ENCODE measurements around the gene SPOP.

Gene SPOP

GRCh38 chr17:49692751-49693150, 14.9 kb upstream of the SPOP start:
- FAIRE-seq: no peak
- DNase-seq (ENCODE audit: insufficient read length): no peak
- TF ChIP-seq TAF1 (IDR thresholded peaks at IDR 0.05; ENCODE audit: borderline replicate concordance, low read depth, low read length) (no peak), POLR2AphosphoS5 (IDR thresholded peaks at IDR 0.05; ENCODE audit: low read depth, low read length) (no peak), POLR2A (IDR thresholded peaks at IDR 0.05; ENCODE audit: low read depth, low read length) (no peak)

GRCh38 chr17:49691677-49692191, 13.8 kb upstream of the SPOP start:
- TF ChIP-seq POLR2A (IDR thresholded peaks at IDR 0.05; ENCODE audit: low read depth, low read length): no peak
- TF ChIP-seq TAF1 (IDR thresholded peaks at IDR 0.05; ENCODE audit: borderline replicate concordance, low read depth, low read length): no peak
- no peak for TF ChIP-seq POLR2AphosphoS5 (IDR thresholded peaks at IDR 0.05; ENCODE audit: low read depth, low read length)
- DNase-seq (ENCODE audit: insufficient read length) (no peak), FAIRE-seq (no peak)

DNA sequence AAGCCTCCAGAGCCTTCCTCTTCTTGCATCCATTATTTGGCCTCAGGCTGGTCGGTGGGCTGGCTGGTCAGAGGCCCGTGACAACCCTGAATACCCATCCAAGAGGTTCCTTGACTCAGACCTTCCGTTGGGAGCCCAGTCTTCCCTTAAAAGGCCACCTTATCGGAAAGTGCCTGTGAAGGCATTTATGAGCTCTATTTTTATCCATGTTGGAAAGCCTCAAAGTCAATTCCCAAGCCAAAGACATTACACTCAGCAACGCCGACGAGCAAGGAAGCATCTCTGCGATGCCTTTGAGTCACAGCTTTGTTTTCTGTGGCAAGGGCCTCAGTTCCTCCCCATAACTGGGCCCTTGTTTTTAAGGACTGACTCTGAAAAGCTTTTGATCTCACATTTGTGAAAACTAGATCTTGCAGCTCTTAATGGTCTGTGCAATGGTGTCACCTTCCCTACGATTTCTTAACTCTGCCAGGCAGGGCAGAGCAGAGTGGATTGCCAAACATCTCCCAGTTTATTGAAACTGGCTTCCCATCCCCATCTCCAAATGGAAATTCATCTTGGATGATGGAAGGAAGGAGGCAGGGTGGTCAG, 13.3 kb upstream of the SPOP start:
- FAIRE-seq (no peak), DNase-seq (ENCODE audit: insufficient read length) (no peak)
- TF ChIP-seq POLR2AphosphoS5 (IDR thresholded peaks at IDR 0.05; ENCODE audit: low read depth, low read length) (no peak), TAF1 (IDR thresholded peaks at IDR 0.05; ENCODE audit: borderline replicate concordance, low read depth, low read length) (no peak), POLR2A (IDR thresholded peaks at IDR 0.05; ENCODE audit: low read depth, low read length) (no peak)

DNA sequence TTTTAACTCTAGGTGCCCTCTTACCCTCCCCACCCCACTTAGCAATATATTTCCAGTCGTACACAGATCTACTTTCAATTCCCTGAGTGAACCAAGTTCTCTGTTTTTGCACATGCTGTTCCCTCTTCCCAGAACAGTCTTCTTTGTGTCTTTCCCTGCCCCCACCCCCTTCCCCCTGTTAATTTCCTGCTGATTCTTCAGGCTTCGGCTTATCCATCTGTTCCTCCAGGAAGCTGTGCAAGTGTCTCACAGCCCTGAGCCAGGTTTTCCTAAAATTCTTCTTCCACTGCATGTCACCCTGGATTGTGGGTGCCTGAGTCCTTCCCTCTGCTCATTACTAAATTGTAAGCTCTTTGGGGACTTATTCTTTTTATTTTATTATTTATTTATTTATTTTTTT, 12.4 kb upstream of the SPOP start:
- FAIRE-seq: no peak
- no peak for TF ChIP-seq POLR2AphosphoS5 (IDR thresholded peaks at IDR 0.05; ENCODE audit: low read depth, low read length)
- no peak for TF ChIP-seq TAF1 (IDR thresholded peaks at IDR 0.05; ENCODE audit: borderline replicate concordance, low read depth, low read length)
- no peak for TF ChIP-seq POLR2A (IDR thresholded peaks at IDR 0.05; ENCODE audit: low read depth, low read length)
- DNase-seq (ENCODE audit: insufficient read length): no peak

DNA sequence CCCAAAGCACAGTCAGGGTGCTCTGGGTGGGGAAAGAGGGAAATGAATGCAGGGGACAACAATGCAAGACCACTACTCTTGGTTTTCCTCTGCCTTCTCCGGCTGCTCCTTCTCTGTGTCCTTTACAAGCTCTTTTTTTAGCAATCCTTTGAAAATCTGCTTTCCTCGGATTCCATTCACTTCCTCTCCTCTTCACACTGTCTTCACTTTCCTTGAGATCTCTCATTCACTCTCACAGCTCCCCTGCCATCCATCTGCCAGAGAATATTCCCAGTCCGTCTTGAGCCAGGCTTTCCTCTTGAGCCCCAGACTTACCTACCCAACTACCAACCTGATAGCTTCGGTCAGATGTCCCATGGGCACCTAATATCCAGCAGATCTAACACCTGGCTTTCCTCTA, 11.0 kb upstream of the SPOP start:
- DNase-seq (ENCODE audit: insufficient read length) (no peak), FAIRE-seq (no peak)
- TF ChIP-seq POLR2AphosphoS5 (IDR thresholded peaks at IDR 0.05; ENCODE audit: low read depth, low read length) (no peak), POLR2A (IDR thresholded peaks at IDR 0.05; ENCODE audit: low read depth, low read length) (no peak), TAF1 (IDR thresholded peaks at IDR 0.05; ENCODE audit: borderline replicate concordance, low read depth, low read length) (no peak)

DNA sequence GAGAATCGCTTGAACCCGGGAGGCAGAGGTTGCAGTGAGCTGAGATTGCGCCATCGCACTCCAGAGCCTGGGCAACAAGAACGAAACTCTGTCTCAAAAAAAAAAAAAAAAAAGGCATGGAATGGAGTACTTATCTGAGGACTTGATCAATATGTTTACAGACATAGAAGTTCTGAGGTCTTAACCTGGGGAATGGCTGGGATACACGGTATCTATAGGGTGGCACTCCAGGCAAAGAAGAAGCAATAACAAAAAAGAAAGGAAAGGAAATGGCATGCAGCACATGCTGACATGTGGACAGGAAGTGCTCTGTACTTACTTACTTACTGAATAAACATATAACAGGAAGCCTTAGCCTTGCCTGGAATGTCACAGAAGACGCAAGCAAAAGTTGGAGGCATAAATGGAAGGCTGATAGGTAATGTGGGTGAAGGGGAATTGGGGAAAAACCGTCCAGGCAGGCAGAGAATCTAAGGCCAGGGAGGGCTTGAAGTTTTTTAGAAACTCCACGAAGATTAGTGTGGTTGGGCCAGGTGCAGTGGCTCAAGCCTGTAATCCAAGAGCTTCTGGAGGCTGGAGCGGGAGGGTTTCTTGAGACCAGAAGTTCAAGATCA, 10.1 kb upstream of the SPOP start:
- TF ChIP-seq TAF1 (IDR thresholded peaks at IDR 0.05; ENCODE audit: borderline replicate concordance, low read depth, low read length) (no peak), POLR2AphosphoS5 (IDR thresholded peaks at IDR 0.05; ENCODE audit: low read depth, low read length) (no peak), POLR2A (IDR thresholded peaks at IDR 0.05; ENCODE audit: low read depth, low read length) (no peak)
- no peak for DNase-seq (ENCODE audit: insufficient read length)
- FAIRE-seq: no peak

GRCh38 chr17:49681106-49681979, 3.4 kb upstream of the SPOP start:
- TF ChIP-seq POLR2A (IDR thresholded peaks at IDR 0.05; ENCODE audit: low read depth, low read length): no peak
- no peak for TF ChIP-seq TAF1 (IDR thresholded peaks at IDR 0.05; ENCODE audit: borderline replicate concordance, low read depth, low read length)
- no peak for TF ChIP-seq POLR2AphosphoS5 (IDR thresholded peaks at IDR 0.05; ENCODE audit: low read depth, low read length)
- DNase-seq (ENCODE audit: insufficient read length) (no peak), FAIRE-seq (no peak)

DNA sequence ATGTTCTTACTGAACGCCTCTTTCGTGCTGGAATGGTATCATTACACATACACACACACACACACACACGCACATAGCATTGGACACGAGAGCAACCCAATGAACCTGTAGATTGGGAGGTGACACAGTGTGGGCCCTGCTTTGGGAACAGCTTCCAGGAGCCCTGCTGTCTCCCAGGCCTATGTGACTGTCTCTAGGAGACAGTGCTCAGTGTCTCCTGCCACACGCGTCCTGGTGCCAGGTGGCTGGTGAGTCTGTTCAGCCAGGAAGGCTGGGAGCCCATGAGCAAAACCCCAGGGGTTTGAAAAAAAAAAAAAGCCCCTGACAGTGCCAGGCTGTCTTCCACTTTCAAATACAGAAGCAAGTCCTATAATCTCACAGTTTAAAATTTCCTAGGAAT, 2.4 kb upstream of the SPOP start:
- DNase-seq (ENCODE audit: insufficient read length) (no peak), FAIRE-seq (no peak)
- TF ChIP-seq TAF1 (IDR thresholded peaks at IDR 0.05; ENCODE audit: borderline replicate concordance, low read depth, low read length) (no peak), POLR2AphosphoS5 (IDR thresholded peaks at IDR 0.05; ENCODE audit: low read depth, low read length) (no peak), POLR2A (IDR thresholded peaks at IDR 0.05; ENCODE audit: low read depth, low read length) (no peak)

GRCh38 chr17:49677134-49677932, 564 bp downstream of the SPOP start:
- DNase-seq (ENCODE audit: insufficient read length) (peak; percentile 88), FAIRE-seq (no peak)
- TF ChIP-seq POLR2A (IDR thresholded peaks at IDR 0.05; ENCODE audit: low read depth, low read length) (peak; percentile 64), TAF1 (IDR thresholded peaks at IDR 0.05; ENCODE audit: borderline replicate concordance, low read depth, low read length) (no peak), POLR2AphosphoS5 (IDR thresholded peaks at IDR 0.05; ENCODE audit: low read depth, low read length) (peak; percentile 18; the same call in 1 of the 2 replicates)

GRCh38 chr17:49676276-49676868, 1.5 kb downstream of the SPOP start:
- no peak for TF ChIP-seq POLR2AphosphoS5 (IDR thresholded peaks at IDR 0.05; ENCODE audit: low read depth, low read length)
- no peak for TF ChIP-seq TAF1 (IDR thresholded peaks at IDR 0.05; ENCODE audit: borderline replicate concordance, low read depth, low read length)
- TF ChIP-seq POLR2A (IDR thresholded peaks at IDR 0.05; ENCODE audit: low read depth, low read length): no peak
- FAIRE-seq (peak; percentile 77), DNase-seq (ENCODE audit: insufficient read length) (peak; percentile 58)

Data from GM12892 (cell line).